GM12801 (cell line): Measurements from ENCODE around the gene STK38L.

ENCODE experiments used
- TF ChIP-seq, protein P1 (sequence below): IDR thresholded peaks from one replicate; pipeline ENCODE4 v1.5.1; 2011; ENCODE audit warnings: control low read depth; ENCODE audit not compliant: insufficient read length; ENCODE audit errors: extremely low read depth

STK38L gene

GRCh38 chr12:27324530-27324929 is 80.4 kb downstream of the STK38L start:
- TF ChIP-seq, protein P1, sequence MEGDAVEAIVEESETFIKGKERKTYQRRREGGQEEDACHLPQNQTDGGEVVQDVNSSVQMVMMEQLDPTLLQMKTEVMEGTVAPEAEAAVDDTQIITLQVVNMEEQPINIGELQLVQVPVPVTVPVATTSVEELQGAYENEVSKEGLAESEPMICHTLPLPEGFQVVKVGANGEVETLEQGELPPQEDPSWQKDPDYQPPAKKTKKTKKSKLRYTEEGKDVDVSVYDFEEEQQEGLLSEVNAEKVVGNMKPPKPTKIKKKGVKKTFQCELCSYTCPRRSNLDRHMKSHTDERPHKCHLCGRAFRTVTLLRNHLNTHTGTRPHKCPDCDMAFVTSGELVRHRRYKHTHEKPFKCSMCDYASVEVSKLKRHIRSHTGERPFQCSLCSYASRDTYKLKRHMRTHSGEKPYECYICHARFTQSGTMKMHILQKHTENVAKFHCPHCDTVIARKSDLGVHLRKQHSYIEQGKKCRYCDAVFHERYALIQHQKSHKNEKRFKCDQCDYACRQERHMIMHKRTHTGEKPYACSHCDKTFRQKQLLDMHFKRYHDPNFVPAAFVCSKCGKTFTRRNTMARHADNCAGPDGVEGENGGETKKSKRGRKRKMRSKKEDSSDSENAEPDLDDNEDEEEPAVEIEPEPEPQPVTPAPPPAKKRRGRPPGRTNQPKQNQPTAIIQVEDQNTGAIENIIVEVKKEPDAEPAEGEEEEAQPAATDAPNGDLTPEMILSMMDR: no peak

DNA sequence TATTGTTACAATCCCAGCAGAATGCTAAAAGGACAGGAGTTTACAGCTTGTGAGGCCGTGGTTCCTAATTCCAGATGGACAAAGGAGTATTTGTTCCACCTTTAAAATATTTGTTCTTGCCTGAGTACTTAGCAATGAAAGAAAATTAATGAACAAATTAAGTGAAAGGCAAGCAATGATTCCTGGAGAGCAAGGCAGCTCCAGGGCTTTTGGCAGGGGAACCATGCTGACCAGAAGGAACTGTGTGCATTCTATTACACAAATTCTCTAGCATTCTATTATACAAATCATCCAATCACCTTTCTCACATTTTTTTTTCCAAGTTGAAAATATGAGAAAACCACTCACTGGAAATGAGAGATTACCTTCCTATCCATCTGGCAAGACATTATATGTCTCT is 86.8 kb downstream of the STK38L start:
- TF ChIP-seq, protein P1: no peak

- TF ChIP-seq, protein P1: no peak
Measured at GRCh38 chr12:27331291-27331926, 87.3 kb downstream of the STK38L start.

DNA sequence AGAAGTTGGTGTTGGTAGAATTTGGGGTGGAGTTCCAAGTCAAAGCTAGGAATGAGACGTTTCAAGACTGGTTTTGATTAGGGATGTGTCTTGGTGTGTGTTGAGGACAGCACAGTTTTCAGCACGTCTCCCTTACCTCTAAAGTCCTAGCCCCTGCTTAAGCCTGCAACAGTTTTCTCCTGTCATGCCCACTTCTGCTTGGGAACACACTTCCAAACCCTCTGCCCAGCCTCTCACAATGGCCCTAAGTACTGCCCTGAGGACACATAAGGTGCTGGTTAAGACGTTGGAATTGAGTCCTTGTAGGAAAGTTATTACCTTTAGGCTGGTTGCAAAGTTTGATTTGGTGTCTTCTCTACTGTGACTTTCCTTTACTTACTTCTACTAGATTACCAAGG is 87.8 kb downstream of the STK38L start:
- TF ChIP-seq, protein P1: no peak

DNA sequence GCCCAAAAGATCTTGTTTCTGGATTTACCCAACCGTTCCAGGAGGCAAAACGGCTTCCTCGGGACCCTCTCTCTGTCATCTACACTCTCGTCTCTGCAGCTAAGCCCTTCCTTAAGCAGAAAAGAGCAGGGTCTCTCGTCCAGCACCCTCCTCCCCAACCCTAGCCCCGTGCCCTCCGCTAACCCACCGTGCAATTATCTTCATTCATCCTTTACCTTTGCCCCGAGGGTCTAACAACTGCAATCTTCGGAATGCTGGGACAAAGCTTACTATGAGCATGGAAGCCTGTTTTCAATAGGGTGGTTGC is 88.3 kb downstream of the STK38L start:
- TF ChIP-seq, protein P1: no peak

DNA sequence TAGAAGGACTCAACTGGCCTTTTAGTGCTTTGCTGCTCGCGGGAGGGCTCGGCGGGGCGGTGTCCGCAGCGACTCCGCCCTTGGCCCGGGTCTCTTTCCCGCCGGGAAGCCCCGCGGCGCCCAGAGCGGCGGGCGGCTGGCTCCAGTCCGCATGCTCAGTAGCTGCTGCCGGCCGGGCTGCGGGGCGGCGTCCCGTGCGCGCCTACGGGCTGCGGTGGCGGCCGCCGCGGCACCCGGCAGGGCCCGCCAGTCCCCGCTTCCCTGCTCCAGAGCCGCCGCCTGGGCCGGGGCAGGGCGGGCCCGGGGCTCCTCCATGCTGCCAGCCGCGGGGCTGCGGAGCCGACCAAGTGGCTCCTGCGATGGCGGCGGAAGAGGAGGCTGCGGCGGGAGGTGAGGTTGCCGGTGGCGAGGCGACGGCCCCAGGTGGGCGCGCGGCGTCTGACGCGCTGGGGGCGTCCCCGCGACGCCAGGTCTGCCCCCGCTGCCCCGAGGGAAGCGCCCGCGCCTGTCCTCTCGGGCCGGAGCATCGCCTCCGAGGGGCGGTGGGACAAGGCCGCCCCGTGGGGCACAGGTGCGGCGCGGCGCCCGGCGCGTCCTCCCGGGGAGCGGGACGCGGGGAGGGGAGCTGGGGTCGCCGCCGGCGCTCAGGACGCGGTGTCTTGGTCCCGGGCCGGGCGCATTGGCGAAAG is 88.8 kb downstream of the STK38L start, which contains the start of gene BMAL2:
Gene BMAL2, plus strand, starts transcription at position 123 of the 689 bp plus-strand sequence. Its CDS starts 237 bp downstream, at position 360.
- TF ChIP-seq, protein P1: no peak

DNA sequence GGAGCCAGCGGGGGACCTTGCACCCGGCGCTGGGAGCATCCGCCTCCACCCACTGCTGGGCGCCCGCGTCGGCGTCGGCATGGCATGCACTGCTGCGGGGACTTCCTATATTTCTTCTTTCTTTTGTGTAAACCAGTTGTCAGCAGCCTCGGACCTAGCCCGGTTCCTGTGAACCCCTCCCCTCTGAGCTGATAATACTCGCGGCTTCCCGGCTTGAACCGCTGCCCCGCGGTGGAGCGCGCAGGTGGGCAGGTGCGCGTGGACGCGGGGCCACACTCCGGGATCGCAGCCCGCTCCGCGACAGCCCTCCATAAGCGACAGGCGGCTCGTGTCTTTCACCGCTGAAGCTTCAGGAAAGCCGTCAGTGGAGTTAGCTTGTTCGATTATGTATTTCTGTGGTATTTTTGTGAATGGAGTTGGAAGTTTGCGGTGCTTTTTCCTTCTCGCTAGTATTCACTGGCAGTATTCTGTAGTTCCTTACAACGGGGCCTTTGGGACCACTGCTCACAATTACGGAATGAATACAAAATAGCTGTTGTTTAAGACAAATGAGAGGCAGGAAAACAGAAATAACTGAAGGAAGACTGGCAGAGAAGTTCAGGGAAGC is 89.4 kb downstream of the STK38L start:
- TF ChIP-seq, protein P1: no peak
